Mucosa of descending colon (tissue), 3 donors: ENCODE results near the gene ELMOD1. TPM values are rescaled to one million over a fixed set of nuclear protein-coding genes. Genes with fewer than 3 reads are reported as not detected.

Source experiments
- ATAC-seq: fragments of 200-7000 bp; cut with Tn5 transposase; one replicate; pipeline ENCODE4 v1.9.1; 2020; ENCODE audit warnings: mild to moderate bottlenecking, moderate library complexity
- DNase-seq, 3 donors: peaks; one replicate each; pipeline ENCODE4 v3.0.0-alpha.2; 2020
- H3K36me3 ChIP-seq: fragments of 200-600 bp; one replicate; pipeline ENCODE4 v1.8.0; 2021; ENCODE audit warnings: low read depth, mild to moderate bottlenecking
- H3K4me1 ChIP-seq: fragments of 200-600 bp; one replicate; pipeline ENCODE4 v1.8.0; 2021; ENCODE audit warnings: low read depth, mild to moderate bottlenecking
- H3K4me3 ChIP-seq: fragments of 200-600 bp; one replicate; pipeline ENCODE4 v1.8.0; 2021; ENCODE audit warnings: mild to moderate bottlenecking
- H3K9me3 ChIP-seq: fragments of 200-600 bp; one replicate; pipeline ENCODE4 v1.8.0; 2021; ENCODE audit warnings: mild to moderate bottlenecking
- CTCF ChIP-seq: fragments of 200-600 bp; IDR thresholded peaks from one replicate; pipeline ENCODE4 v1.8.0; 2022; ENCODE audit warnings: antibody characterized with exemption, mild to moderate bottlenecking
- intact Hi-C, 2 donors: fragments of 100-400 bp; cut with DNase I in 1 of 2; cut with micrococcal nuclease in 1 of 2; formaldehyde crosslinking; loops; one replicate each; pipeline versions ENCODE4 v1.11.0 to v1.11.1; 2022; cut with DNase I, micrococcal nuclease
- total RNA-seq, 3 donors: library from RNA; stranded (reverse); fragmentation: NEBNext Ultra II Directional in 2 of 3; extraction: Animal tissue kit (Norgen Biotek cat#: 25700) in 2 of 3; gene quantifications; one replicate each; pipeline versions ENCODE4 v1.2.1 to v1.2.4, GENCODE V29; 2021 to 2023
- donor health status: DM: no; HTN: no; CAD: no; lungs with moderate emphysema.
- donor health status: DM: no; HTN: no; CAD: no.
- donor health status: DM: no; HTN: yes; CAD: no.

The ELMOD1 gene
- total RNA-seq, 3 donors from 2014 or later: 0.31 to 0.57 TPM; not detected in 1

GRCh38 chr11:107631043-107631442, 40.1 kb downstream of the ELMOD1 start:
- Histone ChIP-seq H3K4me1 (no peaks in the 10 kb centered on the region), H3K4me3 (no peak overlapping the region), H3K36me3 (no peaks in the 10 kb centered on the region), H3K9me3 (no peaks in the 10 kb centered on the region)
- ATAC-seq (no peak), DNase-seq (no peak)
- intact Hi-C loops: no loop called here
- no peak for TF ChIP-seq CTCF

- intact Hi-C loops: no loop called here
- ATAC-seq: no peak
These were observed 41.0 kb downstream of the ELMOD1 start for GRCh38 chr11:107631931-107632330.

GRCh38 chr11:107646783-107647182, 55.8 kb downstream of the ELMOD1 start:
- Histone ChIP-seq H3K4me3 (no peak overlapping the region), H3K4me1 (no peaks in the 10 kb centered on the region), H3K36me3 (no peaks in the 10 kb centered on the region), H3K9me3 (no peaks in the 10 kb centered on the region)
- intact Hi-C loops: no loop called here
- DNase-seq (no peak), ATAC-seq (no peak)
- no peak for TF ChIP-seq CTCF

More at GRCh38 chr11:107631931-107632330, 41.0 kb downstream of the ELMOD1 start:
- Histone ChIP-seq H3K9me3 (no peaks in the 10 kb centered on the region), H3K4me1 (no peaks in the 10 kb centered on the region), H3K36me3 (no peaks in the 10 kb centered on the region), H3K4me3 (no peak overlapping the region)
- TF ChIP-seq CTCF: no peak
- DNase-seq: no peak

- Histone ChIP-seq H3K36me3 (no peaks in the 10 kb centered on the region), H3K9me3 (no peaks in the 10 kb centered on the region), H3K4me3 (no peak overlapping the region), H3K4me1 (no peaks in the 10 kb centered on the region)
- intact Hi-C loops: no loop called here
- no peak for TF ChIP-seq CTCF
- ATAC-seq: no peak
- DNase-seq: no peak
These were observed 57.3 kb downstream of the ELMOD1 start for GRCh38 chr11:107648242-107648641.

GRCh38 chr11:107651672-107652071, 60.7 kb downstream of the ELMOD1 start:
- DNase-seq: no peak
- TF ChIP-seq CTCF: no peak
- no peaks in the 10 kb centered on the region for H3K9me3 ChIP-seq
- H3K36me3 ChIP-seq: no peaks in the 10 kb centered on the region
- no peak overlapping the region for H3K4me3 ChIP-seq
- H3K4me1 ChIP-seq: no peaks in the 10 kb centered on the region
- intact Hi-C loops: no loop called here
- ATAC-seq: no peak

- no peak for ATAC-seq
- H3K9me3 ChIP-seq: no peaks in the 10 kb centered on the region
- TF ChIP-seq CTCF: no peak
- no peak for DNase-seq
- no peaks in the 10 kb centered on the region for H3K4me1 ChIP-seq
- intact Hi-C loops: no loop called here
- no peak overlapping the region for H3K4me3 ChIP-seq
- H3K36me3 ChIP-seq: no peaks in the 10 kb centered on the region
These were observed 62.1 kb downstream of the ELMOD1 start for GRCh38 chr11:107653076-107653475.
